Endothelial cell of coronary artery (primary cell): ENCODE results near the gene NCR2. TPM values are rescaled to one million over a fixed set of nuclear protein-coding genes. Genes with fewer than 3 reads are reported as not detected.

ENCODE experiments used
- total RNA-seq: library from RNA; depleted of rRNA; stranded (reverse); fragments of >200 nt; gene quantifications from 2 replicates; pipeline ENCODE4 v1.2.3, GENCODE V29; 2014

The NCR2 gene, protein sequence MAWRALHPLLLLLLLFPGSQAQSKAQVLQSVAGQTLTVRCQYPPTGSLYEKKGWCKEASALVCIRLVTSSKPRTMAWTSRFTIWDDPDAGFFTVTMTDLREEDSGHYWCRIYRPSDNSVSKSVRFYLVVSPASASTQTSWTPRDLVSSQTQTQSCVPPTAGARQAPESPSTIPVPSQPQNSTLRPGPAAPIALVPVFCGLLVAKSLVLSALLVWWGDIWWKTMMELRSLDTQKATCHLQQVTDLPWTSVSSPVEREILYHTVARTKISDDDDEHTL
- not detected in 2 replicates for total RNA-seq

DNA sequence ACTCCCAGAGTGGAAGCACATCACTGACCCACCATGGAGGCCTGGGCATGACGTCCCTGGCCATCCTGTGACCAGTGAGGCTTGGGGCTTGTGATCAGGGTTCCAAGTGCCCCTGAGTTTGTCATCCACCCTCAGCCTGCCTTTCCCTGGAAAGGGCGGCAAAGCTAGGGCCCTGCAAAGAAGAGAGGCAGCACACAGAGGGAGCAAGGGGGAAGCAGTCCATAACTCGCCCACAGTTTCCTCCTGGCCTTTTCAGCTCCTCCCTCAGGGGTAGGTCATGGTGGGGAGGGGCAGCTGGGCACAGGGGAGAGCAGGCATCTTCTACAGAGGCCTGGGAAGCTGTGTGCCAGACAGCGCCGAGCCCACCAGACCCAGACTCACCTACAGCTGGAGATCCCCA is at the start of gene NCR2:
Gene NCR2, plus strand, starts transcription at position 313 of the 400 bp plus-strand sequence. CDS start 269 bp downstream, outside the sequence.

DNA sequence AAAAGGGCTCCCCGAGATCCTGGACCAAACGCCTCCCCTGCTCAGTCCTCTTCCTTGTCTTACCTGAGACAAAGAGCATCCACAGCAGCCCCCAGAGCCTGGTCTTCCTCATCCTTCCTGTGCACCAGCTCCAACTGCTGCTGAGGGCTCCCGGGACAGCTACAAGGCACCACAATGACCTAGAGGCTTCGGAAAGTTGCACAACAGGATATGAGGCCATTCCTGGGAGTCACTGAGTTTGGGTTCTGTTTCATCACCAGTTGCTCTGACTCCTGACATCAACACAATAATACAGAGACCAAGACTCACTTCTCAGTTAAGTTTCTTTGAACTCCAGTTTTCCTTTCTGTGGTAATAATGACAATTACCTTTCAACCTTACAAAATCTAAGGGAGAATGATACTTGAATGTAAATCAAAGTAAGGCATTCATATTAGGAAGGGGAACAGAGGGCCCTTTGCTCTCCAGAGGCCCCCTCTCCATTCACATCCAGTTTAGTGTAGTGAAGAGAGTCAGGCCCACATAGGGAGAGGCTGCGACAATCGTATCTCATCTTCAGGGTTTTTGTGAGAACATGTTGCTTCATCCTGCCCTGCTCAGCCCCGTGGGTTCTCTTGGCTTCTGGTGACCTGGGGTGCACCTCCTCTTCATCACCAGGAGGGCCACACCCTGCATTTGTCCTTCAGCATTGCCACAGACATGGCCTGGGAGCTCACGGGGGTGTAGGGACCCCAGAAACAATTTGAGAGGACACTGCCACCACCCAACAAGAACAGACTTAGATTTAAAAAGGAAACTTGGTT is 48.7 kb upstream of the NCR2 start, which contains the start of gene TREM1:
Gene TREM1, minus strand, starts transcription at position 139 of the 803 bp plus-strand sequence. Its CDS starts 27 bp downstream, at position 112.

Other genes starting within 250 kb of the NCR2 start
- not detected in 2 replicates for gene TREML1, start 181.3 kb upstream of the NCR2 start, total RNA-seq
- gene TREM2, start 172.5 kb upstream of the NCR2 start, total RNA-seq: not detected in 2 replicates
- gene TREML2, start 134.5 kb upstream of the NCR2 start, total RNA-seq: not detected in 2 replicates
- gene TREML4, start 107.3 kb upstream of the NCR2 start, total RNA-seq: not detected in 2 replicates
- not detected in 2 replicates for gene TREM1, start 48.9 kb upstream of the NCR2 start, total RNA-seq
- gene FOXP4, start 210.8 kb downstream of the NCR2 start, total RNA-seq: 2.7 and 3.3 TPM in 2 replicates